ENCODE data around the gene SMARCA5.

Gene SMARCA5

GRCh38 chr4:143539670-143540023 lies 26.1 kb downstream of the SMARCA5 start:
- DNase-seq, result no peak

- DNase-seq, result no peak
These were observed 36.4 kb downstream of the SMARCA5 start for GRCh38 chr4:143549928-143550327.

GRCh38 chr4:143554728-143555597 lies 41.5 kb downstream of the SMARCA5 start:
- peak in 1 of 5 experiments; percentile 21 for DNase-seq

GRCh38 chr4:143555676-143556075 lies 42.2 kb downstream of the SMARCA5 start:
- no peak for DNase-seq

- no peak for DNase-seq
These were observed 44.8 kb downstream of the SMARCA5 start for GRCh38 chr4:143558286-143558685.

- DNase-seq, result peak; percentile 34 to 77 (median 58)
These were observed 45.6 kb downstream of the SMARCA5 start for GRCh38 chr4:143558823-143559756.

GRCh38 chr4:143559757-143560147 lies 46.2 kb downstream of the SMARCA5 start:
- DNase-seq, result peak; percentile 2 to 31 (median 18)

GRCh38 chr4:143564472-143564871 lies 51.0 kb downstream of the SMARCA5 start:
- no peak for DNase-seq

- DNase-seq, result no peak
These were observed 61.8 kb downstream of the SMARCA5 start for GRCh38 chr4:143575331-143575730.

- DNase-seq, result no peak
These were observed 67.9 kb downstream of the SMARCA5 start for GRCh38 chr4:143581331-143581946.

GRCh38 chr4:143585548-143585947 lies 72.0 kb downstream of the SMARCA5 start:
- no peak for DNase-seq

- DNase-seq, result no peak
These were observed 72.6 kb downstream of the SMARCA5 start for GRCh38 chr4:143586080-143586479.

GRCh38 chr4:143587703-143588102 lies 74.2 kb downstream of the SMARCA5 start:
- no peak for DNase-seq

GRCh38 chr4:143597276-143597675 lies 83.8 kb downstream of the SMARCA5 start:
- no peak for DNase-seq

- no peak for DNase-seq
These were observed 85.3 kb downstream of the SMARCA5 start for GRCh38 chr4:143598816-143599215.

GRCh38 chr4:143599827-143600226 lies 86.3 kb downstream of the SMARCA5 start:
- no peak for DNase-seq

- DNase-seq, result no peak
These were observed 93.0 kb downstream of the SMARCA5 start for GRCh38 chr4:143606480-143606879.

Data from T-helper 2 cell (primary cell).